ENCODE measurements around the gene AJAP1. TPM values are rescaled to one million over a fixed set of nuclear protein-coding genes. Genes with fewer than 3 reads are reported as not detected.
"Not testable (repeated sequence)": the region's sequence is repeated elsewhere in the genome, so short reads cannot be mapped to it uniquely, and the experiment has no call there.

AJAP1 gene
- total RNA-seq, 1 donor from 2014 or later, result 0.46 TPM

DNA sequence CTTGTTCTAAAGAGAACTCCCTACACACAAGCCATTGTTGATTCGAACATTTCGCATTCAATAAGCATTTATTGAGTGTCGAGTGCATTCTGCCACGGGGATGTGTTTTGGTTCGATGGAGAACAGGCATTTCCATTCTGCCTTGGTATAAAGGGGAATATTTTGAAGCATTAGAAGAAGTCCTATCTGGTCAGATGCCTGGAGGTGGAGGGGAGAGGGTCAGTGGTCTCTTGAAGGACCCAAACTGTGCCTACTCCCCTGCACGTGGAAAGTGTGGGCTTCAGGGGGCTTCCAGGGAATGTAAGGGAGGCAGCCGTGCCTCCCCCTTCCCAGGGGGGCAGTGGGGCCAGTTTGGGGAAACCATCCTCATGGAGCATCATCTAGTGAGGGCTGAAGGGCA, 8.3 kb downstream of the AJAP1 start:
- H3K27ac Mint-ChIP-seq, result no peak overlapping the region
- no peaks in the 10 kb centered on the region for H3K36me3 Mint-ChIP-seq (ENCODE audit: insufficient read depth)
- peaks cover 15% of the 10 kb centered on the region for H3K4me1 Mint-ChIP-seq (ENCODE audit: low read depth)
- H3K4me3 Mint-ChIP-seq (ENCODE audit: low read depth), result no peak overlapping the region
- H3K9me3 Mint-ChIP-seq (ENCODE audit: low read depth), result no peaks in the 10 kb centered on the region
- TF ChIP-seq, protein P1, sequence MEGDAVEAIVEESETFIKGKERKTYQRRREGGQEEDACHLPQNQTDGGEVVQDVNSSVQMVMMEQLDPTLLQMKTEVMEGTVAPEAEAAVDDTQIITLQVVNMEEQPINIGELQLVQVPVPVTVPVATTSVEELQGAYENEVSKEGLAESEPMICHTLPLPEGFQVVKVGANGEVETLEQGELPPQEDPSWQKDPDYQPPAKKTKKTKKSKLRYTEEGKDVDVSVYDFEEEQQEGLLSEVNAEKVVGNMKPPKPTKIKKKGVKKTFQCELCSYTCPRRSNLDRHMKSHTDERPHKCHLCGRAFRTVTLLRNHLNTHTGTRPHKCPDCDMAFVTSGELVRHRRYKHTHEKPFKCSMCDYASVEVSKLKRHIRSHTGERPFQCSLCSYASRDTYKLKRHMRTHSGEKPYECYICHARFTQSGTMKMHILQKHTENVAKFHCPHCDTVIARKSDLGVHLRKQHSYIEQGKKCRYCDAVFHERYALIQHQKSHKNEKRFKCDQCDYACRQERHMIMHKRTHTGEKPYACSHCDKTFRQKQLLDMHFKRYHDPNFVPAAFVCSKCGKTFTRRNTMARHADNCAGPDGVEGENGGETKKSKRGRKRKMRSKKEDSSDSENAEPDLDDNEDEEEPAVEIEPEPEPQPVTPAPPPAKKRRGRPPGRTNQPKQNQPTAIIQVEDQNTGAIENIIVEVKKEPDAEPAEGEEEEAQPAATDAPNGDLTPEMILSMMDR (IDR thresholded peaks at IDR 0.05; ENCODE audit: unreplicated experiment), result no peak
- DNase-seq (ENCODE audit: low spot score, unreplicated experiment), result no peak
- peaks cover 56% of the 10 kb centered on the region for H3K27me3 Mint-ChIP-seq

DNA sequence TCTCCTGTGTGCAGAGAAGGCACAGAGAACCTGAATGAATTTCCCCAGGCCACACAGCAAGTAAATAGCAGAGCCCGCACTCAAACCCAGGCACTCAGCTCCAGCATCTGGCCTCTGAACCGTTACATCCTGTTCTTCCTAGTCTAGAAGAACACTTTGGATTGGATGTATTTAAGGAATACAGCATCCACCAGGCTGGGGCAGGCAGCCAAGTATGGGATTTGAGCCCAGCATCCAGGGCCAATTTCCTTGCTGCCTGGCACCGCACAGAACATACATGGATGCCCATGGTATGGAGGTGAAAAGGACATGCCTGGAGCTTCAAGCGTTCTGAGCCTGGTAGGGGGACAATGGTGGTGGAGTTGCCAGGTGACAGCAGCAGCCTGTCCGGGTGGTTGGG, 9.7 kb downstream of the AJAP1 start:
- Mint-ChIP-seq H3K36me3 (ENCODE audit: insufficient read depth) (no peaks in the 10 kb centered on the region), H3K4me3 (ENCODE audit: low read depth) (no peak overlapping the region), H3K27ac (no peak overlapping the region), H3K27me3 (peaks cover 45% of the 10 kb centered on the region), H3K9me3 (ENCODE audit: low read depth) (no peaks in the 10 kb centered on the region), H3K4me1 (ENCODE audit: low read depth) (peaks cover 5% of the 10 kb centered on the region)
- no peak for DNase-seq (ENCODE audit: low spot score, unreplicated experiment)
- TF ChIP-seq, protein P1 (IDR thresholded peaks at IDR 0.05; ENCODE audit: unreplicated experiment), result no peak

DNA sequence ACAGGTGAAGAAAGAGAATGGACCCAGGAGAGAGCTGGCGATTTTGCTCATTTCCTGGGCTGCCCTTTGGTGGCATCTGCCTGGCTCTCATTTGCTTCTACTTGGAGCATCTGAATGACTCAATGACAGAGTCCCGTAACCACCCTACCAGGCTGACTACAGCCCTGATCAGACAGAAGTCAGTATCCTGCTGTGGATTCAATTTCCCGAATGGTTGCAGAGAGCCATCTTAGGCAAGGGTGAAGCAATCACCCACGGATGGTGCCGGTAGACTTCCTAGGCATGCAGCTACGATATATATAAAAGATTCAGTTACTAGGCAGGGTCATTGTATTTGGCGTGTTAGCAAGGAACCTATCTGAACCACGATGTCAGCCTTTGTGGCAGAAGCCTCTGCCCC, 10.2 kb downstream of the AJAP1 start:
- Mint-ChIP-seq H3K27me3 (peaks cover 40% of the 10 kb centered on the region), H3K36me3 (ENCODE audit: insufficient read depth) (no peaks in the 10 kb centered on the region), H3K4me3 (ENCODE audit: low read depth) (no peak overlapping the region), H3K27ac (no peak overlapping the region), H3K4me1 (ENCODE audit: low read depth) (no peaks in the 10 kb centered on the region), H3K9me3 (ENCODE audit: low read depth) (no peaks in the 10 kb centered on the region)
- TF ChIP-seq, protein P1 (IDR thresholded peaks at IDR 0.05; ENCODE audit: unreplicated experiment), result no peak
- no peak for DNase-seq (ENCODE audit: low spot score, unreplicated experiment)

DNA sequence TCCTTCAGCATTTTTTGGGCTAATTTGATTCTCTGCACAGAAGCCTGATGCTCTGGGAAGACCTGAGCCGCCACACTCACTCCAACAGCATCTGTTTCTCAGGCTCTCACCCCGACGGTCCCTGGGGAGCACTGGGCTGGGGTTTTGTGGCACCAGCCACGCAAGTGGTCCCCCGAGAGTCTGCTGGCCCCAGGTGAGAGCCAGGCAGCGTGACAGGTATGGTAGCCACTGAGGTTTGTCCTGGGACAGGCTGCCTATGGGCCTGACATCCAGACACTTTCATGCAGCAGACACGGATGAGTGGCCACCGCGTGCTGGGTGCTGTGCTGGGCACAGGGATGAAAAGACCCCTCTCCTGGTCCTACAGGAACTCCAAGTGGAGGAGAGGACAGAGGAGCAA, 11.0 kb downstream of the AJAP1 start:
- TF ChIP-seq, protein P1 (IDR thresholded peaks at IDR 0.05; ENCODE audit: unreplicated experiment), result no peak
- Mint-ChIP-seq H3K4me1 (ENCODE audit: low read depth) (no peaks in the 10 kb centered on the region), H3K27me3 (peaks cover 32% of the 10 kb centered on the region), H3K36me3 (ENCODE audit: insufficient read depth) (no peaks in the 10 kb centered on the region), H3K9me3 (ENCODE audit: low read depth) (no peaks in the 10 kb centered on the region), H3K4me3 (ENCODE audit: low read depth) (no peak overlapping the region), H3K27ac (no peak overlapping the region)
- no peak for DNase-seq (ENCODE audit: low spot score, unreplicated experiment)

DNA sequence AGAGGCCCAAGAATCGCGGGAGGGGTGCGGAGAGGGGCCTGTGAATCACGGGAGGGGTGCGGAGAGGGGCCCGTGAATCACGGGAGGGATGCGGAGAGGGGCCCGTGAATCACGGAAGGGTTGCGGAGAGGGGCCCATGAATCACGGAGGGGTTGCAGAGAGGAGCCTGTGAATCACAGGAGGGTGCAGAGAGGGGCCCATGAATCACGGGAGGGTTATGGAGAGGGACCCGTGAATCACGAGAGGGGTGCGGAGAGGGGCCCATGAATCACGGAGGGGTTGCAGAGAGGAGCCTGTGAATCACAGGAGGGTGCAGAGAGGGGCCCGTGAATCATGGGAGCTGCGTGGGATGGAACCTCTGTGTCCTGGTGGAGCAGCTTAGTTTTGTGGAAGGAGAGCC, 12.3 kb downstream of the AJAP1 start:
- H3K27me3 Mint-ChIP-seq, result peaks cover 31% of the 10 kb centered on the region
- not testable (repeated sequence) for H3K36me3 Mint-ChIP-seq (ENCODE audit: insufficient read depth); H3K27ac Mint-ChIP-seq; H3K4me1 Mint-ChIP-seq (ENCODE audit: low read depth); H3K4me3 Mint-ChIP-seq (ENCODE audit: low read depth); DNase-seq (ENCODE audit: low spot score, unreplicated experiment); H3K9me3 Mint-ChIP-seq (ENCODE audit: low read depth)

DNA sequence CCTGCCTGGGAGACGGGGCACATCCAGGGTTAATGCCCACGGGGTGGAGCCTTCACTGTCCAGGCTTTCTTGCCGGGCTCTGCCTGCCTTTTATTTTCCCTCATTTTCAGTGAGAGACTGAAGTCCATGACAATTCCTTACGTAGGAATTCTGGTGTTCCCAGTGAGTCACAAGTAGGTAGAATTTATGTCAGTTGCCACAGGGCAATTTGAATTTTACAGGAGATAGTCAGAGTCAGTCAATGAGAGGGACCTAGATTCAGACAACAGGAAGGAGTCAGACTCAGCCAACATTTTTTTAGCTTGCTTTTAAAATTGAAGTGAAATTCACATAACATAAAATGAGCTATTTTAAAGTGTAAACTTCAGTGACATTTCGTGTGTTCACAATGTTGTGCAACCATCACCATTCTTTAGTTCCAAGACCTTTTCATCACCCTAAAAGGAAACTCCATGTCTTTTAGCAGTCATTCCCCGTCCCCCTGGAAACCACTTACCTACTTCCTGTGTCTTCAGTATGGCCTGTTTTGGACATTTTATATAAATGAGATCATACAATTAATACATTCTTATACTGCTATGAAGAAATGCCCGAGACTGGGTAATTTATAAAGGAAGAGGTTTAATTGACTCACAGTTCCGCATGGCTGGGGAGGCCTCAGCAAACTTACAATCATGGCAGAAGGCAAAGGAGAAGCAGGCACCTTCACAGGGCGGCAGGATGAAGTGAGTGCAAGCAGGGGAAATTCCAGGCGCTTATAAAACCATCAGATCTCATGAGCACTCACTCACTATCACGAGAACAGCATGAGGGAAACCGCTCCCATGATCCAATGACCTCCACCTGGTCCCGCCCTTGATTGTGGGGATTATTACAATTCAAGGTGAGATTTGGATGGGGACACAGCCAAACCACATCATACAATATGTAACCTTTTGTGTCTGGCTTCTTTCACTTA, 14.6 kb downstream of the AJAP1 start:
- no peak for DNase-seq (ENCODE audit: low spot score, unreplicated experiment)
- H3K36me3 Mint-ChIP-seq (ENCODE audit: insufficient read depth), result no peaks in the 10 kb centered on the region
- TF ChIP-seq, protein P1 (IDR thresholded peaks at IDR 0.05; ENCODE audit: unreplicated experiment), result no peak
- H3K4me3 Mint-ChIP-seq (ENCODE audit: low read depth), result no peak overlapping the region
- no peak overlapping the region for H3K27ac Mint-ChIP-seq
- peaks cover 8% of the 10 kb centered on the region for H3K4me1 Mint-ChIP-seq (ENCODE audit: low read depth)
- peaks cover 15% of the 10 kb centered on the region for H3K27me3 Mint-ChIP-seq
- no peaks in the 10 kb centered on the region for H3K9me3 Mint-ChIP-seq (ENCODE audit: low read depth)

Data from progenitor cell of endocrine pancreas (in vitro differentiated cells).